GM12878 (cell line): ENCODE results near the gene VSTM2L.

ENCODE experiments used
- EP300 ChIP-seq, 2 experiments: fragments of 150-350 bp in 1 of 2; IDR thresholded peaks; 2 replicates each; pipeline ENCODE4 v1.6.1; 2011 to 2012; ENCODE audit warnings: low read depth in 2 of 2, low read length in 2 of 2, borderline replicate concordance in 1 of 2, improper control_type of control experiment in 1 of 2, inconsistent platforms in 1 of 2; ENCODE audit not compliant: control insufficient read depth in 1 of 2
- HCFC1 ChIP-seq: fragments of 150-350 bp; IDR thresholded peaks from 2 replicates; pipeline ENCODE4 v1.6.1; 2014; ENCODE audit warnings: low read length
- NRF1 ChIP-seq: conservative IDR thresholded peaks from 2 replicates; pipeline ENCODE4 v1.6.1; 2011; ENCODE audit warnings: mild to moderate bottlenecking, low read depth, low read length, improper control_type of control experiment
- SMARCA5 ChIP-seq: fragments of 450-650 bp; IDR thresholded peaks from 2 replicates; pipeline ENCODE4 v1.6.1; 2017; ENCODE audit warnings: mild to moderate bottlenecking
- TF ChIP-seq, protein P1 (sequence below), 3 experiments: IDR thresholded peaks in 2 of 3; conservative IDR thresholded peaks in 1 of 3; 2 replicates each; pipeline ENCODE4 v1.5.1; 2011; ENCODE audit warnings: low read depth in 3 of 3, low read length in 3 of 3, mild to moderate bottlenecking in 3 of 3, control low read depth in 2 of 3, moderate library complexity in 2 of 3, inconsistent platforms in 1 of 3, mixed read lengths in 1 of 3; ENCODE audit not compliant: control insufficient read depth in 2 of 3, insufficient read depth in 1 of 3; ENCODE audit errors: extremely low read depth in 1 of 3
- TF ChIP-seq, protein P2 (sequence below): IDR thresholded peaks from 2 replicates; pipeline ENCODE4 v1.6.1; 2011; ENCODE audit warnings: borderline replicate concordance, low read depth, mild to moderate bottlenecking, moderate library complexity, mixed read lengths, low read length; ENCODE audit not compliant: insufficient read depth; ENCODE audit errors: extremely low read length

DNA sequence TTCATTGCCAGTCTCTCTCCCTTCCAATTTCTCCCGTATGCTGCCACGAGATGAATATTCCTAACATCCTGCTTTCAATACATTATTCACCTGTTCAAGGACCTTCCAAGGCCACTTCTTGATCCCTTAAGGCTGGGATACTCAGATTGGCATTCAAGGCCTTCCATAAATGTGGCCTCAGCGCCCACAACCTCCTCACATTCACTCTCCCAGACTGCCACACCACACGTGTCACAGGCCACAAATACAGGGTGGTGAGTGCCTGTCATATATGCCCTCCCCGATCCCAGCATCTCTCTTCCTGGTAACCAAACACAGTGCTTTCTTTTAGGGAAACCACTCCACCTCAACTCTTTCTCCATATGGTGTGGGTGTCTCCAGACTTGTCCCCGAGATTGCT is 74.9 kb downstream of the VSTM2L start:
- TF ChIP-seq, protein P1, sequence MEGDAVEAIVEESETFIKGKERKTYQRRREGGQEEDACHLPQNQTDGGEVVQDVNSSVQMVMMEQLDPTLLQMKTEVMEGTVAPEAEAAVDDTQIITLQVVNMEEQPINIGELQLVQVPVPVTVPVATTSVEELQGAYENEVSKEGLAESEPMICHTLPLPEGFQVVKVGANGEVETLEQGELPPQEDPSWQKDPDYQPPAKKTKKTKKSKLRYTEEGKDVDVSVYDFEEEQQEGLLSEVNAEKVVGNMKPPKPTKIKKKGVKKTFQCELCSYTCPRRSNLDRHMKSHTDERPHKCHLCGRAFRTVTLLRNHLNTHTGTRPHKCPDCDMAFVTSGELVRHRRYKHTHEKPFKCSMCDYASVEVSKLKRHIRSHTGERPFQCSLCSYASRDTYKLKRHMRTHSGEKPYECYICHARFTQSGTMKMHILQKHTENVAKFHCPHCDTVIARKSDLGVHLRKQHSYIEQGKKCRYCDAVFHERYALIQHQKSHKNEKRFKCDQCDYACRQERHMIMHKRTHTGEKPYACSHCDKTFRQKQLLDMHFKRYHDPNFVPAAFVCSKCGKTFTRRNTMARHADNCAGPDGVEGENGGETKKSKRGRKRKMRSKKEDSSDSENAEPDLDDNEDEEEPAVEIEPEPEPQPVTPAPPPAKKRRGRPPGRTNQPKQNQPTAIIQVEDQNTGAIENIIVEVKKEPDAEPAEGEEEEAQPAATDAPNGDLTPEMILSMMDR (IDR thresholded peaks at IDR 0.05 in 2 of 3, conservative IDR thresholded peaks at IDR 0.05 in 1 of 3; ENCODE audit: control insufficient read depth in 2 of 3, extremely low read depth in 1 of 3, insufficient read depth in 1 of 3, low read depth in 3 of 3, low read length in 3 of 3), result no peak
- no peak for TF ChIP-seq HCFC1
- TF ChIP-seq NRF1, result no peak
- TF ChIP-seq SMARCA5, result no peak
- TF ChIP-seq, protein P2, sequence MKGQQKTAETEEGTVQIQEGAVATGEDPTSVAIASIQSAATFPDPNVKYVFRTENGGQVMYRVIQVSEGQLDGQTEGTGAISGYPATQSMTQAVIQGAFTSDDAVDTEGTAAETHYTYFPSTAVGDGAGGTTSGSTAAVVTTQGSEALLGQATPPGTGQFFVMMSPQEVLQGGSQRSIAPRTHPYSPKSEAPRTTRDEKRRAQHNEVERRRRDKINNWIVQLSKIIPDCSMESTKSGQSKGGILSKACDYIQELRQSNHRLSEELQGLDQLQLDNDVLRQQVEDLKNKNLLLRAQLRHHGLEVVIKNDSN, result no peak
- no peak for TF ChIP-seq EP300 (IDR thresholded peaks at IDR 0.05; ENCODE audit: borderline replicate concordance in 1 of 2, control insufficient read depth in 1 of 2, low read depth in 2 of 2, low read length in 2 of 2)
